DOHH2 (cell line): Measurements from ENCODE around the gene TAF10.

ENCODE experiments used
- H3F3A ChIP-seq: fragments of 200-600 bp; sonication (generic), shearing (Covaris generic); 2 replicates; pipeline ENCODE4 v1.6.0; 2016; ENCODE audit warnings: antibody characterized with exemption, mild to moderate bottlenecking; ENCODE audit not compliant: control insufficient read depth, insufficient read depth
- H3K27ac ChIP-seq: fragments of 200-600 bp; sonication (generic); 2 replicates; pipeline ENCODE4 v1.5.1; 2014; ENCODE audit warnings: low read depth, mild to moderate bottlenecking, low read length, moderate library complexity
- H3K27me3 ChIP-seq: fragments of 200-600 bp; sonication (generic); 2 replicates; pipeline ENCODE4 v1.6.1; 2014; ENCODE audit warnings: mild to moderate bottlenecking, low read length, mixed read lengths; ENCODE audit not compliant: control insufficient read depth
- H3K36me3 ChIP-seq: fragments of 200-600 bp; sonication (generic); 2 replicates; pipeline ENCODE4 v1.6.1; 2014; ENCODE audit warnings: mild to moderate bottlenecking, low read length, moderate library complexity, mixed read lengths; ENCODE audit not compliant: control insufficient read depth
- H3K4me1 ChIP-seq: fragments of 200-600 bp; sonication (generic); 2 replicates; pipeline ENCODE4 v1.6.1; 2014; ENCODE audit warnings: mild to moderate bottlenecking, low read length, mixed read lengths; ENCODE audit not compliant: control insufficient read depth
- H3K4me2 ChIP-seq: fragments of 200-600 bp; sonication (generic); 2 replicates; pipeline ENCODE4 v1.6.0; 2014; ENCODE audit warnings: mild to moderate bottlenecking, low read length, moderate library complexity
- H3K4me3 ChIP-seq: fragments of 200-600 bp; sonication (generic); 2 replicates; pipeline ENCODE4 v1.5.1; 2014; ENCODE audit warnings: mild to moderate bottlenecking, low read length, mixed read lengths
- H3K79me2 ChIP-seq: fragments of 200-600 bp; sonication (generic); 2 replicates; pipeline ENCODE4 v1.6.1; 2014; ENCODE audit warnings: mild to moderate bottlenecking, low read length, mixed read lengths; ENCODE audit not compliant: control insufficient read depth
- H3K9me2 ChIP-seq: fragments of 200-600 bp; sonication (generic); replicated peaks from 2 replicates; pipeline ENCODE4 v1.6.1; 2014; ENCODE audit warnings: mild to moderate bottlenecking, low read length, mixed read lengths; ENCODE audit not compliant: control insufficient read depth
- H3K9me3 ChIP-seq: fragments of 200-600 bp; sonication (generic); 2 replicates; pipeline ENCODE4 v1.6.1; 2014; ENCODE audit warnings: antibody characterized with exemption, low read length, mixed read lengths; ENCODE audit not compliant: control insufficient read depth, insufficient read depth
- H4K20me1 ChIP-seq: fragments of 200-600 bp; sonication (generic); 2 replicates; pipeline ENCODE4 v1.6.0; 2014; ENCODE audit warnings: low read depth, mild to moderate bottlenecking, antibody characterized with exemption, low read length, moderate library complexity; ENCODE audit not compliant: control insufficient read depth, insufficient read depth
- EZH2phosphoT487 ChIP-seq: fragments of 200-600 bp; sonication (generic); IDR thresholded peaks from 2 replicates; pipeline ENCODE4 v1.6.1; 2017; ENCODE audit warnings: borderline replicate concordance, mild to moderate bottlenecking, antibody characterized with exemption, low read length, moderate library complexity, mixed read lengths
- TF ChIP-seq, protein P1 (sequence below): fragments of 200-600 bp; sonication (generic); IDR thresholded peaks from one replicate; pipeline ENCODE4 v1.5.1; 2014; ENCODE audit warnings: antibody characterized with exemption, mild to moderate bottlenecking, low read depth, low read length; ENCODE audit not compliant: poor library complexity, severe bottlenecking

TAF10 gene

DNA sequence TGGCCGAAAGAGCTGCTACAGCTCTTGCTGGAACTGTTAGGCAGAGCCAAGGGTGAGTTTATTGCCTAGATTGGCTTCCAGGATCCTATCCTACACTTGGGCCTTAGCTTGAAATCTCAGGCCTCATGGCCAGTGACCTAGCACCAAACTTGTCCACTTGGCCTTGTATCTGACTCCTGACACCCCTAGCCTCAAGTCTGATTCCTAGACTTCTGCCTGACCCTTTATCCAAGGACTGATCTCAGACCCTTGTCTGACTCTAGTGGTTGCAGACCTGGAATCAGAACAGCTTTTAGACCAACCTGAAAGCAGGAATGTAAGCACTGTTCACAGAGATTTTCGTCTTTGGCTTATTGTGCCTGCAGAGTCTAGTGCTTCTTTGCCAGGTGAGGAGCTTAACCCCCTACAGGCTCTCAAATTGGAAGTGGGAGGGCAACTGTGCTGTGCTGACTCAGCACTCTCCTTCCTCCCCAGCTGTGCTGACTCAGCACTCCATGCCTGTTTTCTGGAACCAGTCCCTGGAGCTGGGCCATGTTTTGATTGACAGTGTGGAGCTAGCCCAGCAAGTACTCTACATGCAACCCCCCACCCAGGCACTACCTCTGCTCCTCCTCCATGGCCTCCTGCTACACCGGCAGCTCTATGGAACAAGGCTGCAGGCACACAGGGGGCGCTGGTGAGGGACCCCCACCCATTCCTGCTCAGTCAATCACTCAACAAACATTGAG, 43.7 kb downstream of the TAF10 start:
- no peaks in the 10 kb centered on the region for H3K27me3 ChIP-seq
- no peak overlapping the region for H3K27ac ChIP-seq
- no peaks in the 10 kb centered on the region for H3F3A ChIP-seq
- H3K4me1 ChIP-seq = no peaks in the 10 kb centered on the region
- no peaks in the 10 kb centered on the region for H4K20me1 ChIP-seq
- H3K9me3 ChIP-seq = no peaks in the 10 kb centered on the region
- H3K79me2 ChIP-seq = no peaks in the 10 kb centered on the region
- no peaks in the 10 kb centered on the region for H3K36me3 ChIP-seq
- H3K4me3 ChIP-seq = no peak overlapping the region
- H3K4me2 ChIP-seq = no peak overlapping the region
- H3K9me2 ChIP-seq = no peaks in the 10 kb centered on the region
- TF ChIP-seq EZH2phosphoT487 = no peak
- TF ChIP-seq, protein P1, sequence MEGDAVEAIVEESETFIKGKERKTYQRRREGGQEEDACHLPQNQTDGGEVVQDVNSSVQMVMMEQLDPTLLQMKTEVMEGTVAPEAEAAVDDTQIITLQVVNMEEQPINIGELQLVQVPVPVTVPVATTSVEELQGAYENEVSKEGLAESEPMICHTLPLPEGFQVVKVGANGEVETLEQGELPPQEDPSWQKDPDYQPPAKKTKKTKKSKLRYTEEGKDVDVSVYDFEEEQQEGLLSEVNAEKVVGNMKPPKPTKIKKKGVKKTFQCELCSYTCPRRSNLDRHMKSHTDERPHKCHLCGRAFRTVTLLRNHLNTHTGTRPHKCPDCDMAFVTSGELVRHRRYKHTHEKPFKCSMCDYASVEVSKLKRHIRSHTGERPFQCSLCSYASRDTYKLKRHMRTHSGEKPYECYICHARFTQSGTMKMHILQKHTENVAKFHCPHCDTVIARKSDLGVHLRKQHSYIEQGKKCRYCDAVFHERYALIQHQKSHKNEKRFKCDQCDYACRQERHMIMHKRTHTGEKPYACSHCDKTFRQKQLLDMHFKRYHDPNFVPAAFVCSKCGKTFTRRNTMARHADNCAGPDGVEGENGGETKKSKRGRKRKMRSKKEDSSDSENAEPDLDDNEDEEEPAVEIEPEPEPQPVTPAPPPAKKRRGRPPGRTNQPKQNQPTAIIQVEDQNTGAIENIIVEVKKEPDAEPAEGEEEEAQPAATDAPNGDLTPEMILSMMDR = peak; percentile 38

DNA sequence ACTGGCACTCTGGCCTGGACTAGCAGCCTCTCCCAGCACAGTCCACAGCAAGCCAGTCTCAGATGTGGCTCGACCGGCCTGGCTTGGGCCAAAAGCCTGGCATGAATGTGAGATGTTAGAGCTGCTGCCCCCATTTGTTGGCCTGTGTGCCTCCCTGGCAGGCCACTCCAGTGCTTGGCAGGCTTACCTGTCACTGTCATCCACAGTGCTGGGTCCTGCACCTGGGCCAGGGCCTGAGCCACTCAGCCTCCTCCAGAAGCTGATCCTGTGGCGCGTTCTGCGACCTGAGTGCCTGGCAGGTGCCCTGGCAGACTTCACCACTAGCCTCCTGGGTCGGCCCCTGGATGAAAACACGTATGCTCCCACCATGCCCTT, 44.7 kb downstream of the TAF10 start:
- Histone ChIP-seq H3F3A (no peaks in the 10 kb centered on the region), H4K20me1 (no peaks in the 10 kb centered on the region), H3K27me3 (no peaks in the 10 kb centered on the region), H3K79me2 (no peaks in the 10 kb centered on the region), H3K9me2 (no peaks in the 10 kb centered on the region), H3K4me3 (no peak overlapping the region), H3K36me3 (no peaks in the 10 kb centered on the region), H3K27ac (no peak overlapping the region), H3K4me2 (no peak overlapping the region), H3K9me3 (no peaks in the 10 kb centered on the region), H3K4me1 (no peaks in the 10 kb centered on the region)
- TF ChIP-seq, protein P1 = no peak
- TF ChIP-seq EZH2phosphoT487 = no peak

DNA sequence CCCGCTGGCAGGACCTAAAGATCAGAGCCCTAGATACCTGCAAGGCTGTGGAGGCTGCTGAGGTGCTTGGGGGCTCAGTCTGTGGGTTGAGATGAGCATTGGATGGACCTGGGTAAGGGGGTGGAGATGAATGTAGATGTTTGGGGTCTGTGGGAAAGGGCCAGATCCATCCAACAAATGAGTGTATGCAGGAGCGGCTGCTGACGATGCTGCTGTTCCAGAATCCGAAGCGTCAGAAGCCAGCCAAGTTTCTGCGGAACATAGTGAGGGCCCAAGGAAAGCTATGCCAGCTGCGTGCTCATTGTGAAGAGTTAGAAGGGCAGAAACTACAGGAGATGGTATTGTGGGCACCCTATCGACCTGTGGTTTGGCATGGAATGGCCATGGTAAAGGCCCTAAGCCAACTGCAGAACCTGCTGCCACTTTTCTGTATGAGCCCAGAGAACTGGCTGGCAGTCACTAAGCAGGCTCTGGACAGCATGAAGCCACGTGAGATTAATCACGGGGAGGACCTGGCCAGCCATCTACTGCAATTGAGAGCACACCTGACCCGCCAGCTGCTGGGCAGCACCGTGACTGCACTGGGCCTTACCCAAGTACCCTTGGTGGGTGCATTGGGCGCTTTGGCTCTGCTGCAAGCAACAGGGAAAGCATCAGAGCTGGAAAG, 45.2 kb downstream of the TAF10 start:
- TF ChIP-seq, protein P1 = no peak
- no peak for TF ChIP-seq EZH2phosphoT487
- Histone ChIP-seq H3K27me3 (no peaks in the 10 kb centered on the region), H3K79me2 (no peaks in the 10 kb centered on the region), H4K20me1 (no peaks in the 10 kb centered on the region), H3K36me3 (no peaks in the 10 kb centered on the region), H3K9me3 (no peaks in the 10 kb centered on the region), H3K9me2 (no peaks in the 10 kb centered on the region), H3K4me3 (no peak overlapping the region), H3K4me1 (no peaks in the 10 kb centered on the region), H3K27ac (no peak overlapping the region), H3F3A (no peaks in the 10 kb centered on the region), H3K4me2 (no peak overlapping the region)
